ENCODE measurements around the gene GPR158.

The GPR158 gene

GRCh38 chr10:25604591-25604990, 429.8 kb downstream of the GPR158 start:
- DNase-seq: no peak

GRCh38 chr10:25614652-25615051, 439.9 kb downstream of the GPR158 start:
- DNase-seq: no peak

GRCh38 chr10:25615926-25616325, 441.1 kb downstream of the GPR158 start:
- DNase-seq: no peak

GRCh38 chr10:25616903-25617592, 442.2 kb downstream of the GPR158 start:
- no peak for DNase-seq

- no peak for DNase-seq
Measured at GRCh38 chr10:25627606-25628005, 452.8 kb downstream of the GPR158 start.

GRCh38 chr10:25629333-25629732, 454.5 kb downstream of the GPR158 start:
- DNase-seq: no peak

- DNase-seq: no peak
Measured at GRCh38 chr10:25631471-25631870, 456.7 kb downstream of the GPR158 start.

GRCh38 chr10:25632802-25633201, 458.0 kb downstream of the GPR158 start:
- DNase-seq: no peak

- no peak for DNase-seq
Measured at GRCh38 chr10:25633542-25633941, 458.7 kb downstream of the GPR158 start.

GRCh38 chr10:25639646-25640045, 464.8 kb downstream of the GPR158 start:
- no peak for DNase-seq

- no peak for DNase-seq
Measured at GRCh38 chr10:25641595-25641994, 466.8 kb downstream of the GPR158 start.

- no peak for DNase-seq
Measured at GRCh38 chr10:25642721-25643120, 467.9 kb downstream of the GPR158 start.

- no peak for DNase-seq
Measured at GRCh38 chr10:25646371-25646770, 471.6 kb downstream of the GPR158 start.

- no peak for DNase-seq
Measured at GRCh38 chr10:25651534-25651933, 476.7 kb downstream of the GPR158 start.

Measured in right hindlimb (tissue), 1 donor.